HCT116 (cell line): ENCODE results near the gene HAPSTR1. TPM values are rescaled to one million over a fixed set of nuclear protein-coding genes. Genes with fewer than 3 reads are reported as not detected.
A peak's percentile ranks its signal among the peaks of the same experiment; 100 is the strongest.

Experiments
- ATAC-seq: fragments of 200-7000 bp; cut with Tn5 transposase; 2 replicates; pipeline ENCODE4 v1.9.1; 2020; ENCODE audit warnings: mild to moderate bottlenecking, moderate library complexity
- BruUV-seq: library from RNA; stranded (reverse); fragments of 400-500 nt; replicated peaks from 2 replicates; lab custom pipeline; 2021; lab: Mats Ljungman, UMichigan
- CTCF ChIA-PET: fragments of 300-600 bp; sonication (Branson Sonifier 250); formaldehyde crosslinking; loops from one replicate; lab custom pipeline; 2021; ENCODE audit warnings: antibody characterized with exemption; lab: Charles Lee
- POLR2A ChIA-PET: fragments of 300-600, 350-600 bp; sonication (Branson Sonifier 250); formaldehyde crosslinking; loops from one replicate; lab custom pipeline; 2021; ENCODE audit warnings: antibody characterized with exemption; lab: Charles Lee
- RAD21 ChIA-PET, 2 experiments: fragments of 300-600 bp; sonication (Branson Sonifier 250); formaldehyde crosslinking; loops; one replicate each; lab custom pipeline; 2023; ENCODE audit warnings: low total read pairs in 2 of 2; ENCODE audit not compliant: uncharacterized antibody in 2 of 2, unreplicated experiment in 2 of 2, low non-redundant PET in 1 of 2; lab: Charles Lee
- DNase-seq: peaks from one replicate; pipeline ENCODE4 v3.0.0-alpha.2; 2010; ENCODE audit warnings: low read depth, low spot score
- H2AFZ ChIP-seq: fragments of 200-600 bp; shearing (Covaris generic), sonication (generic); 2 replicates; pipeline ENCODE4 v1.6.1; 2017; ENCODE audit warnings: low read depth, mixed run types, mixed read lengths, antibody characterized with exemption, low read length; ENCODE audit not compliant: poor library complexity, severe bottlenecking
- H3K27ac ChIP-seq: 2 replicates; pipeline ENCODE4 v1.5.1; 2012; ENCODE audit warnings: low read depth, low read length
- H3K27me3 ChIP-seq: fragments of 200-600 bp; sonication (generic); 2 replicates; pipeline ENCODE4 v1.6.1; 2016; ENCODE audit warnings: mixed run types, low read length, mixed read lengths; ENCODE audit not compliant: insufficient read depth
- H3K36me3 ChIP-seq, 2 experiments: fragments of 200-500 bp in 1 of 2; fragments of 200-600 bp in 1 of 2; sonication (Bioruptor generic) in 1 of 2; sonication (generic) in 1 of 2; 2 replicates each; pipeline versions ENCODE4 v1.5.1 to v1.6.1; 2014 to 2016; ENCODE audit warnings: low read length in 2 of 2, inconsistent platforms in 1 of 2, mixed read lengths in 1 of 2, mixed run types in 1 of 2; ENCODE audit not compliant: insufficient read depth in 2 of 2, control insufficient read depth in 1 of 2
- H3K4me1 ChIP-seq, 2 experiments: fragments of 200-600 bp in 1 of 2; sonication (generic) in 1 of 2; 2 replicates each; pipeline versions ENCODE4 v1.5.1 to v1.6.1; 2012 to 2017; ENCODE audit warnings: low read length in 2 of 2, inconsistent platforms in 1 of 2, mild to moderate bottlenecking in 1 of 2, mixed read lengths in 1 of 2, mixed run types in 1 of 2, moderate library complexity in 1 of 2; ENCODE audit not compliant: insufficient read depth in 2 of 2, control insufficient read depth in 1 of 2
- H3K4me2 ChIP-seq: fragments of 200-600 bp; sonication (generic); 2 replicates; pipeline ENCODE4 v1.6.1; 2017; ENCODE audit warnings: mixed run types, low read length, mixed read lengths
- H3K4me3 ChIP-seq, 2 experiments: fragments of 200-600 bp in 1 of 2; sonication (generic) in 1 of 2; replicated peaks in 1 of 2; 2 replicates each; pipeline ENCODE4 v1.5.1; 2011 to 2016; ENCODE audit warnings: low read length in 2 of 2, control low read depth in 1 of 2, low read depth in 1 of 2, mild to moderate bottlenecking in 1 of 2, mixed read lengths in 1 of 2, mixed run types in 1 of 2
- H3K79me2 ChIP-seq: fragments of 200-600 bp; sonication (generic); 2 replicates; pipeline ENCODE4 v1.6.1; 2017; ENCODE audit warnings: mild to moderate bottlenecking, mixed run types, low read length, moderate library complexity, mixed read lengths; ENCODE audit not compliant: insufficient read depth
- H3K9ac ChIP-seq: fragments of 200-600 bp; sonication (generic); 2 replicates; pipeline ENCODE4 v1.6.1; 2016; ENCODE audit warnings: low read length, mixed read lengths
- H3K9me2 ChIP-seq: fragments of 200-600 bp; sonication (generic), shearing (Covaris generic); 2 replicates; pipeline ENCODE4 v1.6.1; 2017; ENCODE audit warnings: mixed run types, mild to moderate bottlenecking, moderate library complexity; ENCODE audit not compliant: insufficient read depth
- H3K9me3 ChIP-seq, 2 experiments: fragments of 200-500 bp in 1 of 2; fragments of 200-600 bp in 1 of 2; sonication (Bioruptor generic) in 1 of 2; sonication (generic) in 1 of 2; 2 replicates each; pipeline ENCODE4 v1.6.1; 2014 to 2017; ENCODE audit warnings: low read length in 2 of 2, mixed read lengths in 2 of 2, inconsistent platforms in 1 of 2, low read depth in 1 of 2, mild to moderate bottlenecking in 1 of 2, mixed run types in 1 of 2, moderate library complexity in 1 of 2; ENCODE audit not compliant: control insufficient read depth in 1 of 2, insufficient read depth in 1 of 2
- H4K20me1 ChIP-seq: fragments of 200-600 bp; sonication (generic), shearing (Covaris generic); 2 replicates; pipeline ENCODE4 v1.6.1; 2017; ENCODE audit warnings: mixed run types, mild to moderate bottlenecking, moderate library complexity; ENCODE audit not compliant: insufficient read depth
- EGR1 ChIP-seq: IDR thresholded peaks from 2 replicates; pipeline ENCODE4 v1.6.1; 2012; ENCODE audit warnings: low read depth
- EZH2 ChIP-seq: fragments of 200-600 bp; sonication (generic); IDR thresholded peaks from 2 replicates; pipeline ENCODE4 v1.6.1; 2017; ENCODE audit warnings: antibody characterized with exemption, mixed run types
- FOSL1 ChIP-seq: IDR thresholded peaks from 2 replicates; pipeline ENCODE4 v1.6.1; 2012; ENCODE audit warnings: low read depth
- POLR2A ChIP-seq: IDR thresholded peaks from 2 replicates; pipeline ENCODE4 v1.7.0; 2011; ENCODE audit warnings: borderline replicate concordance; ENCODE audit not compliant: insufficient read depth, insufficient read length; ENCODE audit errors: extremely low read depth
- RAD21 ChIP-seq: IDR thresholded peaks from 2 replicates; pipeline ENCODE4 v1.6.1; 2012; ENCODE audit warnings: low read depth, mild to moderate bottlenecking
- SIN3A ChIP-seq: IDR thresholded peaks from 2 replicates; pipeline ENCODE4 v1.6.1; 2012; ENCODE audit warnings: low read depth
- SRF ChIP-seq: IDR thresholded peaks from 2 replicates; pipeline ENCODE4 v1.6.1; 2012; ENCODE audit warnings: low read depth
- ZNF274 ChIP-seq: fragments of 200-500 bp; sonication (Bioruptor generic); IDR thresholded peaks from 2 replicates; pipeline ENCODE4 v1.6.1; 2014; ENCODE audit warnings: mild to moderate bottlenecking, low read depth, low read length, inconsistent platforms
- intact Hi-C: fragments of 100-400 bp; cut with micrococcal nuclease; formaldehyde crosslinking; loops from 2 replicates; pipeline ENCODE4 v1.10.0; 2022
- total RNA-seq: library from RNA; stranded (reverse); gene quantifications from one replicate; pipeline ENCODE4 v1.2.1, GENCODE V29; 2021; ENCODE audit not compliant: unreplicated experiment
- TF ChIP-seq, protein P1 (sequence below), 3 experiments: fragments of 200-600 bp in 1 of 3; sonication (generic) in 1 of 3; IDR thresholded peaks in 2 of 3; conservative IDR thresholded peaks in 1 of 3; 2 replicates each; pipeline ENCODE4 v1.5.1; 2012 to 2017; ENCODE audit warnings: low read depth in 2 of 3, low read length in 2 of 3, antibody characterized with exemption in 1 of 3, borderline replicate concordance in 1 of 3, control low read depth in 1 of 3, mild to moderate bottlenecking in 1 of 3, mixed read lengths in 1 of 3, mixed run types in 1 of 3, moderate library complexity in 1 of 3; ENCODE audit not compliant: insufficient read depth in 1 of 3

HAPSTR1 gene
- total RNA-seq, 1 experiment from 2014 or later: 54.9 TPM

DNA sequence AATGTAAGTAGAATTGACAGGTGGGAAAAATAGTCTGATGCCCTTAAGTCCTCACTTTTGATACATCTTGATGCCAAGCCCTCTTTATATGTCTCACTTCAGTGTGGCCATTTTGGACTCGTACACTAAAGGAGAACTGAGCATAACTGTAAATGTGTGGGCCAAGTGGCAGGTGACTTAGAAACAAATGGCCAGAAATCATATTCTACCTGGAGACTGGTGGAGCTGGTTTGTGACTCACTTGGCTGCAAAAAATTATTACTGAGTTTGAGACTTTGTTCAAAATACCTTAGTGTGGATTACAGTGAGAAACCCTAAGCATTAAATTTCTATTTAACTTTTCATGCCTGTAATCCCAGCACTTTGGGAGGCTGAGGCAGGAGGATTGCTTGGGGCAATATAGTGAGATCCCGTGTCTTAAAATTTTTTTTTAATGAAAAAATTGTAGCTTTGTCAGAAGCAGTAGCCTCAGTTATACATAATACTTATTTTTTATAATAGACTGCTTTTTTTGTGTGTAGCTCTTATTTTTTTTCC, 5.0 kb downstream of the HAPSTR1 start:
- H3K27ac ChIP-seq: no peak overlapping the region
- H3K9me2 ChIP-seq: no peaks in the 10 kb centered on the region
- peaks cover 19 to 74% of the 10 kb centered on the region in 2 experiments for H3K4me1 ChIP-seq
- no peak overlapping the region for H2AFZ ChIP-seq
- ChIA-PET CTCF (interaction anchor here (1.2 kb wide), 1 partner anchor 38 kb away, joined by 4 read pairs; no protein-coding TSS in a partner anchor), RAD21 (no interaction called here), POLR2A (interaction anchor here (0.7 to 1.3 kb wide), 5 partner anchors 10 to 49 kb away, joined by 3 to 5 read pairs (median 4); no protein-coding TSS in a partner anchor)
- no peaks in the 10 kb centered on the region for H3K27me3 ChIP-seq
- no peak overlapping the region for H3K4me3 ChIP-seq
- peak overlapping the region; percentile 19; the same call in 1 of the 2 replicates for H3K4me2 ChIP-seq
- H3K9ac ChIP-seq: no peak overlapping the region
- no TSS peak for BruUV-seq
- DNase-seq: no peak
- H3K79me2 ChIP-seq: peaks cover 98% of the 10 kb centered on the region
- no peaks in the 10 kb centered on the region for H3K9me3 ChIP-seq
- TF ChIP-seq SIN3A (no peak), RAD21 (no peak), EZH2 (no peak), FOSL1 (no peak), ZNF274 (no peak), SRF (no peak), EGR1 (no peak), POLR2A (no peak)
- TF ChIP-seq, protein P1, sequence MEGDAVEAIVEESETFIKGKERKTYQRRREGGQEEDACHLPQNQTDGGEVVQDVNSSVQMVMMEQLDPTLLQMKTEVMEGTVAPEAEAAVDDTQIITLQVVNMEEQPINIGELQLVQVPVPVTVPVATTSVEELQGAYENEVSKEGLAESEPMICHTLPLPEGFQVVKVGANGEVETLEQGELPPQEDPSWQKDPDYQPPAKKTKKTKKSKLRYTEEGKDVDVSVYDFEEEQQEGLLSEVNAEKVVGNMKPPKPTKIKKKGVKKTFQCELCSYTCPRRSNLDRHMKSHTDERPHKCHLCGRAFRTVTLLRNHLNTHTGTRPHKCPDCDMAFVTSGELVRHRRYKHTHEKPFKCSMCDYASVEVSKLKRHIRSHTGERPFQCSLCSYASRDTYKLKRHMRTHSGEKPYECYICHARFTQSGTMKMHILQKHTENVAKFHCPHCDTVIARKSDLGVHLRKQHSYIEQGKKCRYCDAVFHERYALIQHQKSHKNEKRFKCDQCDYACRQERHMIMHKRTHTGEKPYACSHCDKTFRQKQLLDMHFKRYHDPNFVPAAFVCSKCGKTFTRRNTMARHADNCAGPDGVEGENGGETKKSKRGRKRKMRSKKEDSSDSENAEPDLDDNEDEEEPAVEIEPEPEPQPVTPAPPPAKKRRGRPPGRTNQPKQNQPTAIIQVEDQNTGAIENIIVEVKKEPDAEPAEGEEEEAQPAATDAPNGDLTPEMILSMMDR (IDR thresholded peaks at IDR 0.05 in 2 of 3, conservative IDR thresholded peaks at IDR 0.05 in 1 of 3; ENCODE audit: borderline replicate concordance in 1 of 3, insufficient read depth in 1 of 3, low read depth in 2 of 3, low read length in 2 of 3): no peak
- TF ChIP-seq, all 23 proteins: peak for 0
- H3K36me3 ChIP-seq: peaks cover 26 to 57% of the 10 kb centered on the region in 2 experiments; a peak in 3 of 4 replicates
- H4K20me1 ChIP-seq: peaks cover 64% of the 10 kb centered on the region
- ATAC-seq: no peak
- intact Hi-C loops: no loop called here
